ENCODE results near the gene MERTK. TPM values are rescaled to one million over a fixed set of nuclear protein-coding genes. Genes with fewer than 3 reads are reported as not detected.

Gene MERTK
- total RNA-seq, 1 donor from 2014 or later: 5.1 TPM

GRCh38 chr2:111919794-111920608 lies 21.6 kb downstream of the MERTK start:
- H3K27me3 Mint-ChIP-seq (ENCODE audit: low read depth, unreplicated experiment): no peaks in the 10 kb centered on the region
- DNase-seq (ENCODE audit: low read depth) (no peak), FAIRE-seq (no peak)
- no peak overlapping the region for H3K27ac Mint-ChIP-seq (ENCODE audit: unreplicated experiment)
- no peaks in the 10 kb centered on the region for H3K79me2 ChIP-seq (ENCODE audit: insufficient read depth, low read length)
- no peak overlapping the region for H3K27ac ChIP-seq (ENCODE audit: low read depth, low read length)
- H3K4me1 ChIP-seq (ENCODE audit: insufficient read depth, low read length): peaks cover 4% of the 10 kb centered on the region
- peaks cover 4% of the 10 kb centered on the region for H3K36me3 Mint-ChIP-seq (ENCODE audit: low read depth, unreplicated experiment)
- H3K9me3 Mint-ChIP-seq (ENCODE audit: unreplicated experiment): no peaks in the 10 kb centered on the region
- H3K4me1 Mint-ChIP-seq (ENCODE audit: low read depth, unreplicated experiment): peaks cover 12% of the 10 kb centered on the region
- H3K4me3 ChIP-seq (ENCODE audit: insufficient read depth, low read depth, low read length): no peak overlapping the region
- H3K36me3 ChIP-seq (ENCODE audit: insufficient read depth, low read length): no peaks in the 10 kb centered on the region
- H4K20me1 ChIP-seq (ENCODE audit: insufficient read depth, low read length): no peaks in the 10 kb centered on the region
- H3K27me3 ChIP-seq (ENCODE audit: insufficient read depth, low read length): peaks cover 5% of the 10 kb centered on the region
- no peak overlapping the region for H2AFZ ChIP-seq (ENCODE audit: low read depth, low read length)
- no peak overlapping the region for H3K9ac ChIP-seq (ENCODE audit: low read length)
- no peak overlapping the region for H3K4me3 Mint-ChIP-seq (ENCODE audit: unreplicated experiment)
- TF ChIP-seq CTCF (IDR thresholded peaks at IDR 0.05; ENCODE audit: insufficient read depth, low read depth, low read length) (no peak), EZH2 (IDR thresholded peaks at IDR 0.05; ENCODE audit: insufficient read depth, low read length) (no peak)
- H3K9me3 ChIP-seq (ENCODE audit: insufficient read depth, low read depth, low read length): no peaks in the 10 kb centered on the region
- no peak overlapping the region for H3K4me2 ChIP-seq (ENCODE audit: low read length)

GRCh38 chr2:111923276-111923804 lies 24.9 kb downstream of the MERTK start:
- H3K36me3 ChIP-seq (ENCODE audit: insufficient read depth, low read length): no peaks in the 10 kb centered on the region
- no peak for FAIRE-seq
- H3K4me3 ChIP-seq (ENCODE audit: insufficient read depth, low read depth, low read length): no peak overlapping the region
- peaks cover 1% of the 10 kb centered on the region for H3K4me1 ChIP-seq (ENCODE audit: insufficient read depth, low read length)
- H3K36me3 Mint-ChIP-seq (ENCODE audit: low read depth, unreplicated experiment): peaks cover 4% of the 10 kb centered on the region
- TF ChIP-seq EZH2 (IDR thresholded peaks at IDR 0.05; ENCODE audit: insufficient read depth, low read length) (no peak), CTCF (IDR thresholded peaks at IDR 0.05; ENCODE audit: insufficient read depth, low read depth, low read length) (no peak)
- no peaks in the 10 kb centered on the region for H3K9me3 Mint-ChIP-seq (ENCODE audit: unreplicated experiment)
- H3K9me3 ChIP-seq (ENCODE audit: insufficient read depth, low read depth, low read length): no peaks in the 10 kb centered on the region
- H3K9ac ChIP-seq (ENCODE audit: low read length): no peak overlapping the region
- no peaks in the 10 kb centered on the region for H4K20me1 ChIP-seq (ENCODE audit: insufficient read depth, low read length)
- no peak overlapping the region for H3K4me2 ChIP-seq (ENCODE audit: low read length)
- H3K27me3 Mint-ChIP-seq (ENCODE audit: low read depth, unreplicated experiment): no peaks in the 10 kb centered on the region
- H3K27ac Mint-ChIP-seq (ENCODE audit: unreplicated experiment): no peak overlapping the region
- H2AFZ ChIP-seq (ENCODE audit: low read depth, low read length): no peak overlapping the region
- no peak for DNase-seq (ENCODE audit: low read depth)
- H3K4me3 Mint-ChIP-seq (ENCODE audit: unreplicated experiment): no peak overlapping the region
- no peaks in the 10 kb centered on the region for H3K79me2 ChIP-seq (ENCODE audit: insufficient read depth, low read length)
- peaks cover 3% of the 10 kb centered on the region for H3K27me3 ChIP-seq (ENCODE audit: insufficient read depth, low read length)
- peaks cover 23% of the 10 kb centered on the region for H3K4me1 Mint-ChIP-seq (ENCODE audit: low read depth, unreplicated experiment)
- H3K27ac ChIP-seq (ENCODE audit: low read depth, low read length): no peak overlapping the region

GRCh38 chr2:111924617-111925107 lies 26.3 kb downstream of the MERTK start:
- Histone ChIP-seq H3K9me3 (ENCODE audit: insufficient read depth, low read depth, low read length) (no peaks in the 10 kb centered on the region), H3K9ac (ENCODE audit: low read length) (no peak overlapping the region), H3K4me2 (ENCODE audit: low read length) (no peak overlapping the region), H3K27me3 (ENCODE audit: insufficient read depth, low read length) (peaks cover 6% of the 10 kb centered on the region), H3K4me1 (ENCODE audit: insufficient read depth, low read length) (no peaks in the 10 kb centered on the region), H2AFZ (ENCODE audit: low read depth, low read length) (no peak overlapping the region), H3K36me3 (ENCODE audit: insufficient read depth, low read length) (no peaks in the 10 kb centered on the region), H4K20me1 (ENCODE audit: insufficient read depth, low read length) (no peaks in the 10 kb centered on the region), H3K4me3 (ENCODE audit: insufficient read depth, low read depth, low read length) (no peak overlapping the region), H3K27ac (ENCODE audit: low read depth, low read length) (no peak overlapping the region), H3K79me2 (ENCODE audit: insufficient read depth, low read length) (no peaks in the 10 kb centered on the region)
- Mint-ChIP-seq H3K27me3 (ENCODE audit: low read depth, unreplicated experiment) (no peaks in the 10 kb centered on the region), H3K36me3 (ENCODE audit: low read depth, unreplicated experiment) (peaks cover 4% of the 10 kb centered on the region), H3K4me3 (ENCODE audit: unreplicated experiment) (no peak overlapping the region), H3K4me1 (ENCODE audit: low read depth, unreplicated experiment) (peaks cover 25% of the 10 kb centered on the region), H3K27ac (ENCODE audit: unreplicated experiment) (no peak overlapping the region), H3K9me3 (ENCODE audit: unreplicated experiment) (no peaks in the 10 kb centered on the region)
- TF ChIP-seq CTCF (IDR thresholded peaks at IDR 0.05; ENCODE audit: insufficient read depth, low read depth, low read length) (no peak), EZH2 (IDR thresholded peaks at IDR 0.05; ENCODE audit: insufficient read depth, low read length) (no peak)
- DNase-seq (ENCODE audit: low read depth) (no peak), FAIRE-seq (no peak)

All from astrocyte (in vitro differentiated cells and primary cell).